ENCODE measurements around the gene CFAP99.

Gene CFAP99

DNA sequence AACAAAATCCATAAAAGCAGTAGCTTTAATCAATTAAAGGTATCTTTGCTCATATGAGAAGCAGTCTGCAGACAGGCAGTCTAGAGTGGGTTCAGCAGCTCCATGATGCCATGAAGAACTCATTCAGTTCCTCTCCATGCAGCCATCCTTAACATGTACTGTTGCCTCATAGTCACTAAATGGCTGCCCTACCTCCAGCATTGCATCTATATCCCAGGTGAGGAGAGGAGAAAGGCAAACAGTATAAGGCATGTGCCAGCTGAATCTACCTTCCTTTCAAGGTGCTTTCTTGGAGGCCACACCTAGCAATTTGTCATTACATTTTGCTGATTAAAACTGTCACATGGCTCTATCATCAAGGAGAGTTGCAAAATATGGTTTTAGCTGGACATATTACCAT is 13.2 kb downstream of the CFAP99 start:
- DNase-seq: no peak

DNA sequence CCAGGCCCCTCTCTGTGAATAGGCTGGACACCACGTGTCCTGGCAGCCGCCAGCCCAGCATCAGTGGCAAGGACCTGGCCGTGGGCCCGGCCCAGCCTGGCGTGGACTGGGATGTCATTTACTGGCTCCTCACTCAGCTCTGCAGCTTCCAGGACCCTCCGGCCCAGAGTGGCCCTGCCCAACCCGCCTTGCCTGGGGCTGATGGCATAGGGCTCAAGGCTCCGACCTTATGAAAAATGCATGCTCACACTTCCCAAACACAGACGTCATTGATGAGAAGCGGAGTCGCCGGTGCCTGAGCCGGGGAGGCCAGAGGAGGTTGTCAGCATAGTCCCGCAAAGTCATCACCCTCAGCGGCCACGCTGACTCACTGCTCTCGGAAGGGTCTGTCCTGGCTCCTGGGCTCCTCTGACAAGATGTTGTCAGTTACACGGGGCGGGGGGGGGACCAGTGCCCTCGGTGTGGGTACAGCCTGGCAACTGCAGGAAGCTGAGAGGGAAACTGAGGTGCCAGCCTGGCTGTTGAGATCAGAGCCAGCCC is 14.3 kb downstream of the CFAP99 start:
- no peak for DNase-seq

DNA sequence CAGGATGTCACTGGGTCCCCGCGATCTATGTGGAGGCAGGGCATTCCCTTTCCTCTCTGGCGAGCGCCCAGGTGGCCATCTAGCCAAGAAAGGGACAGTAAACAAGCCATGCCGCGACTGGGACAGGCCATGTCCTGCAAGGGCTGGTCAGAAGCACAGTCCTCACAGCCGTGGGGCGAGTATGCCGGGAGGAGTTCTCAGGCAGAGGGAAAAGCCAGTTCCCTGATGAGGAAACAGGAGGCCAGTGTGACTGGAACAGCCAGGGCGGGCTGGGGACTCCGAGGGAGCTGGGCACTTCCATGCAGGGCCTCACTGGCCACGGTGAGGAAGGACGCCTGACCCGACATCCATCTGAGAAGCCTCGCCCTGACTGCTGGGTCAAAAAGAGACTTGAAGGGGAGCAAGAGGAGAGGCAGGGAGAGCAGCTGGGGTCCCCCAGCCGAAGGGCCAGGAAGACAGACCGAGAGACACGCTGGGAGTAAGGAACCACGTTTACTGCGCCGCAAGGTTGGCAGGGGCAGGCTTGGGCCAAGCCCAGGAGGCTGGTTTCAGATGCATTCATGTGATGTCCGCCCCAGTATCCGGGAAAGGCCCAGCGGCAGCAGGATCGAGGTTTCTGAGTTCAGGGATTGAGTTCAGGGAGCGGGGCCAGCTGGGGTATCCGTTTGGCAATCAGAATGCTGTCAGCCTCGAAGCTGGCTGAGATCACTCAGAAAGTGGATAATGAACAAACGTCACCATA is 15.0 kb downstream of the CFAP99 start:
- no peak for DNase-seq

DNA sequence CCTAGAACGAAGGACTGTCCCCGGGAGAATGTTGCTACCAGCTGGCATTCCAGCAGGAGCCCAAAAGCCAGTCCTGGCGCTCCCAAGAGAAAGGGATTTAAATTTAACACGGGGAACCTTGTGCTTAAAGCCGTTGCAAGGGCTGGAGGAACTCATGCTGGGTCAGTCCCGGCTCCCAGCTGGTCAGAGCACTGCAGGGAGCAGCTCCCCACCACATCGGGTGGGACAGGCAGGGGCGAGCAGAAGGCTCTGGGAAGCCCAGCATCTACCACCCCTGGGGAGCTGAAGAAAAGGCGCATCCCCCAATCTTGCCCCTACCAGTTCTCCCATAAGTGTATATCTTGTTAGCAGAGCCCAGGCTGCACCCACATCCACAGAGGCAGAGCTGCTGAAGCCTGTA is 15.7 kb downstream of the CFAP99 start:
- no peak for DNase-seq

DNA sequence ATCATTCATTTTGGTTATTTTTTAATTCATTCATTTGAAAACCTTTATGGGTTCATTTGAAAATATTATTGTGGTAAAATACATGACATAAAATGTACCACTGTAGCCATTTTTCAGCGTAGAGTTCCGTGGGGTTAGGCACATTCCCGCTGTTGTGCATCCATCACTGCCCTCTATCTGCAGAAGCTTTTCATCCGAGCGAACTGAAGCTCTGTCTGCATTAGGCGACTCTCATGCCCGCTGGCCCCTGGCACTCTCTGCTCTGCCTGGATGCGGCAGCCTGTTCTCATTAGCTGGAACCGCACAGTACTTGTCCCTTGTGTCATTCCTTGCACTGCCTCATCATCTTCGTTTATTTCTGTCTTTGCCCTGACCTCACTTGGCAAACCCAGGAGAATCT is 17.5 kb downstream of the CFAP99 start:
- DNase-seq: no peak

DNA sequence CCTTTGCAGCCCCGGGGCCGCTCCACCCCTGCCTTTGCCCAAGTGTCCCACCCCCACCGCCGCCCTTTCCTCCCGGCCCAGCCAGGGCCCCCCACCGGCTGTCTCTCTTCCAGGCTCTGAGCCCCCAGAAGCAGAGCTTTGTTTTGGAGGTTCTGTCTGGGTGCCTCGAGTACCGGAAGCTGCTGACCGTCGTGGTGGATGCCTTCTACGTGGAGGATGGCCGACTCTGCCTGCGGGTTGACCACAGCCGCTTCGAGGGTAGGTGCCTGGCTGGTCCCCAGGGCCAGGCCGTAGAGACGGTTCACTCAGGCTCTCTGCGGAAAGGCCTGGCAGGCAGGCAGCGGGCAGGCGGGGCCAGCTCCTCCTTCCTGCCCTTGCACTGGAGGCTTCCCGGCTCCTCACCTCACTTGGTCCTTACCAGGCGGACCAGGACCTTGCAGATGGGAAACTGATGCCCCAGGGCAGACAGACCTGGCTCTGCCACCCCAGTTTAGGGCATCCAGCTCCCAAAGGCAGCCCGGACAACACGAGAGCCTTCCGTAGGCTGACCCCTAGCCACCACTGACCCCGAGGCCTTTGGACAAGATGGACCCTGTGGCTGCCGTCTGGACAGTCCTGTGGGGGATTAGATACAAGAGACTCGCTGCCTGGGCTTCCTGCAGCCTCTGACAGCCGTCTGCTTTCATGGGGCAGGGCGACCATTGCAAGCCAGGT is 18.2 kb downstream of the CFAP99 start:
- no peak for DNase-seq

DNA sequence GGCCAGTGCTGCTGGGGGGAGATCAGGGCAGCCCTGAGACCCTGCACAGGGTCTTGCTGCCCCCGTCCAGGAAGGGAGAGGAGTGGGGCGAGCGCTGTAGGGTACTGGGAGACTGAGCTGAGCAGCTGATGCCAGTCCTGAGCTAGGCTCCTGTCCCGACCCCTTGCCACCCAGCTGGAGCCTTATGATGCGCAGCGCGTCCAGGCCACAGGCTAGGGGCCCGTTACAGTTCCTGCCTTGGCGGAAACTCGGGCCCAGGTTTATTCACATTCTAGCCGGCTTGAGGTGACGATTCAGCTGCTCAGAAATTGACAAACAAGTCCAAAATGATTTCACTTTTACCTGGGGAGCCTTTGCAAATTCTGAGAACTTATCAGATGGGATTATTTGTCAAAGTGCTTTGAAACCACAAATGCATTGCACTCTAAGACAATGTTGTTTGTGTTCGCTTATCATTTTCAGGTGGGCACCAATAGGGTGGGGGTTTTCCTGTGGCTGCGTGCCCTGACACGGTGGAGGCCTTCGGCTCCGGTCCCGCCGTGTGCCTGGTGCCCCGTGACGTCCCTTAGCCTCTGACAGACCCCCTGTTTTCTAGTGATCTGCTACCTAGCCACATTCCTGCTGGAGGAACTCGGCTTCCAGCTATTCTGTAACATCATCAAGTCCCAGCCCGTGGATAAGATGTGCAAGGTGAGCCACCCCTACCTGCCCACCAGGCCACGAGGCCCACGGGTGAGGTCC is 18.9 kb downstream of the CFAP99 start:
- no peak for DNase-seq

DNA sequence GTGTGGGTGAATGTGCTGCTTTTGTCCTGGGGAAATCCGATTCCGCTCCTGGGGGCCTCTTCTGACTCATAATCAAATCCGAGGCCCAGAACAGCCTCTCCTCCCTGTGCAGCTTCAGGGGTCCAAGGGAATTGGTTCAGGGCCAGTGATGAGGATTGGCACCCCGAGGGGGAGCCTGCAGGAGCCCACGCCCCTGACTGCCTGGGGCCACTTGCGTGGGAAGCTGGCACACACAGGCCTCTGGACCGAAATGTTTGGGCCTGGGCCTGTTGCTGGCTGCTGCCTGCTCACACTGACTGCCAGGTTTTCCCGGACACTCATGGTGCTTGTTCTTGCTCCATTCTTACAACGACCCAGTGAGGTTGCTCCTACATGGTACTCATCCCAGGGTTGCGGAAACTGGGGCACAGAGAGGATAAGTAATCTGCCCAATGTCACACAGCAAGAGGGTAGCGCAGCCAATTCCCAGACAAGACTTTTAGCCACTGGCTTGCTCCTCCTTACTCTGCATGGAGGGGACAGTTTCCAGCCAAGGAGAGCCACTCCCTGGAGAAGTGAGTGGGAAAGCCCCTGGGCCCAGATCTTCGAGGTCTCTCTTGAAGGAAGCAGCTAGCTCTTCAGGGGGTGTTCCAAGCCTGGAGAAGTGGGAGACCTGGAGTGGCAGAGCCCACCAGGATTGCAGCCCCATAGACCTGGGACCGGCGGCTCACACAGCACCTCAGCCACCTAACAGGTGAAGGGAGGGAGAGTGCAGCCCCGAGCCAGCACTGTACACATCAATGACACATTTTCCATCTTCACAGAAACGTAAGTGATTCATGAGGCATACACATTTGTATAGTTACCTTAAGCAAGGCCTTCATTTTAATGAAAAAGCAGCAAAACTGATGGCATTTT is 20.3 kb downstream of the CFAP99 start:
- no peak for DNase-seq

DNA sequence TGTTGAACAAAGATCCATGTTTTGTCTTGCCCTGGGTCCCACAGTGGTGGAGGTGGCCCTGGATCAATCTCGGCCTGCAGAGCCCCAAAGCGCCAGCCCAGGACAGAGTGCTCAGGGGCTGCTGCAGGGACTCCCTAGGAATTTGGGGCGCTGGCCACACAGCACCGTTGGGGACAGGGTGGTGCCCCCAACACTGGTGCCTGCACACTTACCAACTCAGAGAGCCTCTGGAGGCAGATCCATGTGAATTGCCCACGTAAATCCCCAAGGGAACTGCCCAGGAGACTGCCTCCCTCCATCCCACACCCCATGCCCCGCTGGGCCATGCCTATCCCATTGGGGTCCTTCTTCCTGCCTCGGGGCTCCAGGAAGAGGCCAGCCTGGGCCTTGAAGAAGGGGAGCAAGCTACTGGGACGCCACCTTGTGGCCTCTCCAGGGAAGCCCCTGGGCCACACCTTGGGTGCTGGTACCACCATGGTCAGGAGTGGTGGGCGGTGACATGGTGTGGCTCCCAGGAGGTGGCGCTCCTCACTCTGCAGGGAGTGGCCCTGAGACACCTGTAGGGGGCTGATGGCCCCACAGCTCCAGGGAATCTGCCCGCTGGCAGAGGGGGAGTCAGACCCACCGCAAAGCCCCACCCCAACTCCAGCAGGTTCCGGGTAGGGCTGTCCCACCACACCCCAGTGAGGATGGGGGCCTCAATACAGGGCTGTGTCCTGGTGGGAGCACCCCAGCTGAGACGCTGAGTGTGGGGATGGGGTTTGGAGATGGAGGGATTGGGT is 22.8 kb downstream of the CFAP99 start:
- peak; percentile 77 for DNase-seq

DNA sequence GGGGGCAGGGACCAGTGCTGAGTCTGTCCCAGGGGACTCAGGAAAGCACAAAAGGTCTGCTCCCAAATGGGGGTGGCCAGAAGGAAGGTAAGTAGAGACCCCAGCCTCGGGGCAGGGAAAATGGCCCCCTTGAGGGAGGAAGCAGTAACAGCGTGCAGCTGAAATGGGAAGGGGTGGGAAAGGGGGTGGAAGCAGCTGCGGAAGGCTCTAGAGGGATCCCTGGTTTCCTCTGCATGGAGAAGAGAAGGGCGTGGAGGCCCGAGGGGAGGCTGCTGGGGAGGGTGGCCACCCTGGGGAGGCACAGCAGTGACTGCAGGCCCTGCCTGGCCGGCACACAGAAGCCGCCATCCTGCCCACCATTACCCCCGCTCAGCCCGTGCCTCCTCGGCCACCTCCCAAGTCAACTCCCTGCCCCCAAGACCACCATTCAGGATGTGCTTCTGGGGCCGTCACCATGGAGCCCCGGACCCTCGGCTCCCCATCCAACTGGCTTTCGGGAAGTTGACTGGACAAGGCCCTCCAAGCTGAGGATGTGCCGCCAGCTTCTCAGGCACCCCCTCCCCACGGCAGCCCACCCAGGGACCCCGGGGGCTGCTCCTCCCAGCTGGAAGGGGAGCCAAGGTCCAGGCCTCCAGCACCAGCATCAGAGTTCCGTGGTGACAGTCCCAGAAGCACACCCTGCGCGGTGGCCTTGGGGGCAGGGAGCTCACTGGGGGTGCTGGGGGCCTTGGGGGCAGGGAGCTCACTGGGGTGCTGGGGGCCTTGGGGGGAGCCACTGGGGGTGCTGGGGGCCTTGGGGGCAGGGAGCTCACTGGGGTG is 23.6 kb downstream of the CFAP99 start:
- DNase-seq: no peak

DNA sequence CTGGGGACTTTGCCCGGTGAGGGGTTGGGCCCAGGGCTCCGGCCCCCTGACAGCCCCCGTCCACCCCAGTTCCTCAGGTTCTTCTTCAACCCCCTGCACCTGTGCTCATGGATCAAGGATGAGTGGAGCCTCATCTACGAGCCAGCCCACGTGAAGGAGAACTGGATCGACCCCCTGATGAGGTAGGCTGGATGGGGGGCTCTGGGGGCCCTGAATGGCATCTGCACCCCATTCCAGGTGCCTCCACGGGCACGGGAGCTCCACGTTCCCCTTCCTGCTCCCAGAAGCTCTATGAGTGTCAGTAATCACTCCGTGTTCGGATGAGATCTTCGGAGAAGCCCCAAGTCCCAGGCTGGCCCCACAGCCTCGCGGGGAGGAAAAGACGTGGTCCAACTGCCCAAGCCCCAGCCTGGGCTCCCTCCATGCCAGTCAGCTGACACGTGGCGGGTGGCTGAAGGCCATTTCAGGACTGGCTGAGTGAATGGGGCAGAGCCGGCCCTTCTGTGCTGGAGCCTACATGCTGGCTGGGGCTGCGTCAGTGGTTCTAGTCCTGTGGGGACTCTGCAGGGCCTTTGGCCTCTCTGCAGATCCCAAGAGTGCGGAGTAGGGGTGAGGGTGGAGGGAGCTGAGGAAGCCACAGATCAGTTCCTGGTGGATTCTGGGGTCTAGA is 24.4 kb downstream of the CFAP99 start:
- no peak for DNase-seq

DNA sequence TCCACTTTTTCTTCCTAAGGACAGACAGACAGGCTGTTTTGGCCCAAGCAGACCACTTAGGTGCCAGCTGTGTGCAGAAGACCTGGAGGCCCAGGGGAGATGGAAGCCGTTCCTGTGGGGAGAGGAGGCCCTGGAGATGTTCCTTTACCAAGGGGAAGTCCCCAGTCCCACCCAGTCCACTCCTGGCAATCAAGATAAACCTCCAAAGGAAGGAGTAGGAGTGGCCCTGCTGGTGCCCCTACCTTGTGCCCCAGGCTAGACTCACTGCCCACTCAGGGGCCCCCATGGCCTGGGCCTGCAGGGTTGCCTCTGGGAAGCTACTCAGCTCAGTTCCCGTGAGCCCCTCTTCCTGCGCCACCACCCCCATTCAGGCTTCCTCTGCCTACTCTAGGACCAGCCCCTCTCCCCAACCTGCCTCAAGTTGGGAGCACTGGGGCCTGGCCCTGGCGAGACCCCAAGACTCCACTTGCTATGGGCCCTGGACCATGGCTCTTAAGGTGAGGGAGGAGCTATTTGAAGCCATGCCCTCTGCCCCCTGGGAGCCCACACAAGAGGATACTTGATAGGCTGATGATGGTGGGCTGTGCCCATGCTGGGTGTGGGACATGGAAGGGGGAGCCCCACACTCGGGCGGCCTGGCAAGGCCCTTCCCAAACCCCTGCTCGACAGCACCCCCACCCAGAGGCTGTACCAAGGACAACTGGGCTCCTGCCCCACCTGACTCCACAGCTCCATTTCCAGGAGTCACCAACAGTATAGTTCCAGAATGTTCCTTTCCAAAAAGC is 25.4 kb downstream of the CFAP99 start:
- no peak for DNase-seq

DNA sequence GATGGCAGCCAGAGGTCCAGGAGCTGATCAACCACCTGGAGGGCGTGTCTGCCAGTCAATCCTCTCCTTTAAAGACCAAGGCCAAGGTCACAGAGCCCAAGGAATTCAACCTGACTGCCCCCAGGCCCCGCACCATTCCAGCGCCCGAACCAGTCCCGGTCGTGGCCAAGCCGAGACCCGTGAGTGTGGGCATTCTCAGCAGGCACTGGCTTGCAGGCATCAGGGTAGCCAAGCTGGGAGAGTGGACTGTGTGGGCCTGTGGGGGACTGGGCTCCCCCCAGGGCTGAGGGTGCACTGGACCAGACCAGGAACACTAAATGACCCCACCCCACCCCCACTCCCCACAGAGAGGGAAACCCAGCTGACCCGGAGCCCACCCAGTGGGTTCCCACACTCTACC is 26.4 kb downstream of the CFAP99 start:
- DNase-seq: no peak

DNA sequence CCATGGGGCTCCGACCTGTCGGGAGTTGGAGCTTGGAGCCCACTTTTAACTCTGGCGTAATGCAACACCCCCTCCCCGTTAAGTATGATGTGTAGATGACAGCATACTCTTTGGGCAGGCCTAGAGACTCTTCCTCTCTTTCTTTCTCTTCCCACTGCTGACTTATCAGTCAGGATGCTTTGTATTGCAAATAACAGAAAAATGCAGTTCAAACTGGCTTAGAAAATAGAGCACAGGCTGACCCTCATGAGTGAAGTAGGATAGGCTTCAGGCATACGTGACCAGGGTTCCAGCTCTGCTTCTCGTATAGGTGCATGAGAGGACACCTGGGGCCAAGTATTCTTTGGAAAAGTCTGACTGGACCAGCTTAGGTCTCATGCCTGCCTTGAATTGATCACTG is 26.8 kb downstream of the CFAP99 start:
- no peak for DNase-seq

DNA sequence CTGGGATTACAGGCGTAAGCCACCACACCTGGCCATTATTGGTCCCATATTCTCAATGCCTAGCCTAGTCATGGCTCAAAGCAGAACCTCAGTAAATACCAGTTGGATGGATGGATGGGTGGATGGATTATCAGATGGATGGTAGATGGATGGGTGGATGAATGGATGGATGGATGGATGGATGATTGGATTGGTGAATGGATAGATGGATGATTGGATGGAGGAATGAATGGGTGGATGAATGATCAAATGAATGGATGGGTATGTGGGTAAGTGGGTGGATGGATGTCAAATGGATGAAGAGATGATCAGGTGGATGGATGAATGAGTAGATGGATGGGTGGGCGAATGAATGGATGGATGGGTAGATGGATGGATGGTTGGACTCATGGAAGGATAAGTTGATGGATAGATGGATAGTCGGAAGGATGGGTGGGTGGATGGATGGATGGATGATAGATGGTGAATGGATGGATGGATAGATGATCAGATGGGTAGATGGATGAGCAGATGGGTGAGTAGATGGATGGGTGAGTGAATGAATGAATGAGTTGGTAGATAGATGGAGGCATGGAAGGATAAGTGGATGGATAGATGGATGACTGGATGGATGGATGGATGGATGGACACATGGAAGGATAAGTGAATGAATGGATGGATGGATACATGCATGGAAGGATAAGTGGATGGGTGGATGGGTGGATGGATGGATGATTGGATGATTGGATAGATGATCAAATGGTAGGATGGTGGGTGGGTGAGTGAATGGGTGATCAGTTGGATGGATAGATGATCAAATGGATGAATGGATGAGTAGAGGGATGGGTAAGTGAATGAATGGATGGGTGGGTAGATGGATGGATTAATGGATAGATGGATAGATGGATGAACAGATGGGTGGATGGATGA is 28.2 kb downstream of the CFAP99 start:
- DNase-seq: no peak

DNA sequence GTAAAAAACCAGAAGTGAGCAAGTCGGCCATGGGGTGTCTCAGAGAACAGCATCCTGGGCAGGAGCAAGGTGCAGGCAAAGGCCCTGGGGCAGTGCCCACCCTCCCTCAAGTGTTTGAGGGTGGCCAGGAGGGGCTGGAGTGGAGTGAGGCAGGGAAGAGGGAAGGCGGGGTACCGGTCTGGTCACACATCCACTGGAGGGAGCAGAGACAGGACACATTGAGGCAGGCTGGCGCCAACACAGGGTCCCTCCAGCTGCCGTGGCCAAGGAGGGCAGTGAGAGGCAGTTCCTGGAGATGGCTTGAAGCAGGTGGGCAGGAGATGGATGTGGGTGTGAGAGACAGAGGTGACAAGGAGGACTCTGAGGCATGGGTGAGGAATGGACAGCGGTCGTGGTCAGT is 29.8 kb downstream of the CFAP99 start:
- DNase-seq: no peak

DNA sequence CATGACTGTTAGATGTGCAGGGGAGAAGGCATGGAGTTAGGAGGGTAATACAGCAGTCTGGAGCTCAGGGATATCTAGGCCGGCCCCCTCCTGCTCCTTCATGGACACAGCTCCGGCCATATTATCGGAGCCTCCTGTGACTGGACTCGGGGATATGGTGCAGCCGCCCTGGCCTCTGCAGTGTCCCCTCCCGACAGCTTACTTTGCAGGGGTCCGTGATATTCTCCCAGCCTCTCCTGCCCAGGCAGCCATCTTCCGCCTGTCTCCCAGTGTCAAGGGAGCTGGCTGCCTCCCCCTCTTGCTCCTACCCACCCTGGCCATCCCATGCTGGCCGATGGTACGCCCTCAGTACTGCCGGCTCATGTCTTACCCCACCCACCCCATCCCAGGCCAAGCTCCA is 30.3 kb downstream of the CFAP99 start:
- DNase-seq: no peak

Data from CD4-positive, alpha-beta T cell treated with Interleukin-15 for 1 hour (primary cell).